ENCODE results near the gene TTC7B. TPM values are rescaled to one million over a fixed set of nuclear protein-coding genes. Genes with fewer than 3 reads are reported as not detected.

The TTC7B gene
- total and polyA plus RNA-seq, 2 donors (not counting 1 experiment from before 2014, with no cell fraction given), result 18.8 to 37.5 TPM

DNA sequence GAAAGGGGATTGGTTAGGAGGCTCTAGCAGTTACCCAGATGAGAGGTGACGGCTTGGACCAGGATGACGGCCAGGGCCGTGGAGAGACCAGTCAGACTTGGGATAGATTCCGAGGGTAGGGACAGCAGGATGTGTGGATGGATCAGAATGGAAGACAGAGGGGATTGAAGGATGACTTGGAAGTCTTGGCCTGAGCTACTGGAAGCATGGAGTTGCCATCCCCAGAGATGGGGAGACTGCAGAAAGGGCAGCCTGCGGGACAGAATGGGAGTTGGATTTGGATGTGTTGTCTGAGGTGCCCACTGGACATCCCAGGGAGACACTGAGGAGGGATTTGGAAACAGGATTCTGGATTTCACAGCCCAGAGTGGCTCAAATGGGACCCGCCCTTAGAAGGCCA is 317.1 kb downstream of the TTC7B start:
- Histone ChIP-seq H2AFZ (ENCODE audit: low read length) (no peak overlapping the region), H3K9ac (ENCODE audit: insufficient read depth, low read length) (no peak overlapping the region), H3K27ac (ENCODE audit: insufficient read depth, low read length) (no peak overlapping the region), H3K9me3 (ENCODE audit: control insufficient read depth, insufficient read depth, low read depth, low read length) (no peaks in the 10 kb centered on the region), H3K27me3 (ENCODE audit: control insufficient read depth, insufficient read depth, low read length) (no peaks in the 10 kb centered on the region), H3K4me3 (replicated peaks in 1 of 4; ENCODE audit: control extremely low read depth in 1 of 4, insufficient read depth in 1 of 4, low read depth in 3 of 4, low read length in 4 of 4) (no peak overlapping the region), H3K4me1 (ENCODE audit: control insufficient read depth, extremely low read depth, insufficient read depth, low read length) (no peaks in the 10 kb centered on the region), H3K36me3 (ENCODE audit: control insufficient read depth, insufficient read depth, low read length) (no peaks in the 10 kb centered on the region), H4K20me1 (ENCODE audit: control insufficient read depth, extremely low read depth, insufficient read depth, low read length) (no peaks in the 10 kb centered on the region), H3K79me2 (ENCODE audit: control insufficient read depth, insufficient read depth, low read length) (no peaks in the 10 kb centered on the region), H3K4me2 (ENCODE audit: extremely low read depth, insufficient read depth, low read length) (no peak overlapping the region)
- no peak for TF ChIP-seq EZH2 (IDR thresholded peaks at IDR 0.05; ENCODE audit: low read length, missing control alignments)
- no peak for DNase-seq (ENCODE audit: low read depth in 2 of 2)

DNA sequence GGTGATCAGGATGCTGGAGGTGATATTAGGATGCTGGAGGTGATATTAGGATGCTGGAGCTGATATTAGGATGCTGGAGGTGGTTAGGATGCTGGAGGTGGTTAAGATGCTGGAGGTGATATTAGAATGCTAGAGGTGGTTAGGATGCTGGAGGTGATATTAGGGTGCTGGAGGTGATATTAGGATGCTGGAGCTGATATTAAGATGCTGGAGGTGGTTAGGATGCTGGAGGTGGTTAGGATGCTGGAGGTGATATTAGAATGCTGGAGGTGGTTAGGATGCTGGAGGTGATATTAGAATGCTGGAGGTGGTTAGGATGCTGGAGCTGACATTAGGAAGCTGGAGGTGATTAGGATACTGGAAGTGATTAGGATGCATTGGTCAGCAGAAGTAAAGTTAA is 318.0 kb downstream of the TTC7B start:
- H2AFZ ChIP-seq (ENCODE audit: low read length), result no peak overlapping the region
- no peak overlapping the region for H3K4me3 ChIP-seq (replicated peaks in 1 of 4; ENCODE audit: control extremely low read depth in 1 of 4, insufficient read depth in 1 of 4, low read depth in 3 of 4, low read length in 4 of 4)
- no peaks in the 10 kb centered on the region for H3K79me2 ChIP-seq (ENCODE audit: control insufficient read depth, insufficient read depth, low read length)
- no peak overlapping the region for H3K27ac ChIP-seq (ENCODE audit: insufficient read depth, low read length)
- H4K20me1 ChIP-seq (ENCODE audit: control insufficient read depth, extremely low read depth, insufficient read depth, low read length), result no peaks in the 10 kb centered on the region
- H3K9ac ChIP-seq (ENCODE audit: insufficient read depth, low read length), result no peak overlapping the region
- no peak for TF ChIP-seq EZH2 (IDR thresholded peaks at IDR 0.05; ENCODE audit: low read length, missing control alignments)
- TF ChIP-seq, protein P1, sequence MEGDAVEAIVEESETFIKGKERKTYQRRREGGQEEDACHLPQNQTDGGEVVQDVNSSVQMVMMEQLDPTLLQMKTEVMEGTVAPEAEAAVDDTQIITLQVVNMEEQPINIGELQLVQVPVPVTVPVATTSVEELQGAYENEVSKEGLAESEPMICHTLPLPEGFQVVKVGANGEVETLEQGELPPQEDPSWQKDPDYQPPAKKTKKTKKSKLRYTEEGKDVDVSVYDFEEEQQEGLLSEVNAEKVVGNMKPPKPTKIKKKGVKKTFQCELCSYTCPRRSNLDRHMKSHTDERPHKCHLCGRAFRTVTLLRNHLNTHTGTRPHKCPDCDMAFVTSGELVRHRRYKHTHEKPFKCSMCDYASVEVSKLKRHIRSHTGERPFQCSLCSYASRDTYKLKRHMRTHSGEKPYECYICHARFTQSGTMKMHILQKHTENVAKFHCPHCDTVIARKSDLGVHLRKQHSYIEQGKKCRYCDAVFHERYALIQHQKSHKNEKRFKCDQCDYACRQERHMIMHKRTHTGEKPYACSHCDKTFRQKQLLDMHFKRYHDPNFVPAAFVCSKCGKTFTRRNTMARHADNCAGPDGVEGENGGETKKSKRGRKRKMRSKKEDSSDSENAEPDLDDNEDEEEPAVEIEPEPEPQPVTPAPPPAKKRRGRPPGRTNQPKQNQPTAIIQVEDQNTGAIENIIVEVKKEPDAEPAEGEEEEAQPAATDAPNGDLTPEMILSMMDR (conservative IDR thresholded peaks at IDR 0.05 in 1 of 2, IDR thresholded peaks at IDR 0.05 in 1 of 2; ENCODE audit: low read depth in 1 of 2, low read length in 2 of 2), result no peak
- no peak for DNase-seq (ENCODE audit: low read depth in 2 of 2)
- no peak overlapping the region for H3K4me2 ChIP-seq (ENCODE audit: extremely low read depth, insufficient read depth, low read length)
- no peaks in the 10 kb centered on the region for H3K4me1 ChIP-seq (ENCODE audit: control insufficient read depth, extremely low read depth, insufficient read depth, low read length)
- H3K27me3 ChIP-seq (ENCODE audit: control insufficient read depth, insufficient read depth, low read length), result no peaks in the 10 kb centered on the region
- no peaks in the 10 kb centered on the region for H3K9me3 ChIP-seq (ENCODE audit: control insufficient read depth, insufficient read depth, low read depth, low read length)
- H3K36me3 ChIP-seq (ENCODE audit: control insufficient read depth, insufficient read depth, low read length), result no peaks in the 10 kb centered on the region

DNA sequence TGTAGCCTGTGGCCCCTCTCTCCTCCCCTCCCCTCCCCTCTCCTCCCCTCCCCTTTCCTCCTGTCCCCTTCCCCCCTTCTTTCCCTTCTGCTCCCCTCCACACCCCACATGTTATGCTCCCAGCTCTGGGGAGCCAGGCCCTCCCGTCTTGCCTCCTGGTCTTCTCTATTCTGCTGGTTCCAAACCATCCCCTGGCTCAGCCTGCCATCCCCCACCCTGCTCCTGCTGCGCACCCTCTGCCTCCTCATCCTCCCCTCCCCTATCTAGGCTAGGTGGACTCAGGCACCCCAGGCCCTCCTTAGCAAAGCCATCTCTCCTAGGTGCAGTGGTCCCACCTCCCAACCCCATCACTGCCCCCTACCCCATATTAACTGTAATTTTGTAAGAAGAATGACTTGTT is 319.9 kb downstream of the TTC7B start:
- no peak for DNase-seq (ENCODE audit: low read depth in 2 of 2)
- H2AFZ ChIP-seq (ENCODE audit: low read length), result no peak overlapping the region
- no peak overlapping the region for H3K4me3 ChIP-seq (replicated peaks in 1 of 4; ENCODE audit: control extremely low read depth in 1 of 4, insufficient read depth in 1 of 4, low read depth in 3 of 4, low read length in 4 of 4)
- H3K79me2 ChIP-seq (ENCODE audit: control insufficient read depth, insufficient read depth, low read length), result no peaks in the 10 kb centered on the region
- H3K27ac ChIP-seq (ENCODE audit: insufficient read depth, low read length), result no peak overlapping the region
- no peaks in the 10 kb centered on the region for H4K20me1 ChIP-seq (ENCODE audit: control insufficient read depth, extremely low read depth, insufficient read depth, low read length)
- no peaks in the 10 kb centered on the region for H3K27me3 ChIP-seq (ENCODE audit: control insufficient read depth, insufficient read depth, low read length)
- no peak overlapping the region for H3K4me2 ChIP-seq (ENCODE audit: extremely low read depth, insufficient read depth, low read length)
- H3K9me3 ChIP-seq (ENCODE audit: control insufficient read depth, insufficient read depth, low read depth, low read length), result no peaks in the 10 kb centered on the region
- H3K4me1 ChIP-seq (ENCODE audit: control insufficient read depth, extremely low read depth, insufficient read depth, low read length), result peaks cover under 1% of the 10 kb centered on the region
- TF ChIP-seq, protein P1 (conservative IDR thresholded peaks at IDR 0.05 in 1 of 2, IDR thresholded peaks at IDR 0.05 in 1 of 2; ENCODE audit: low read depth in 1 of 2, low read length in 2 of 2), result no peak
- no peak for TF ChIP-seq EZH2 (IDR thresholded peaks at IDR 0.05; ENCODE audit: low read length, missing control alignments)
- no peaks in the 10 kb centered on the region for H3K36me3 ChIP-seq (ENCODE audit: control insufficient read depth, insufficient read depth, low read length)
- no peak overlapping the region for H3K9ac ChIP-seq (ENCODE audit: insufficient read depth, low read length)

Data from fibroblast of lung (primary cell).